Measurements from ENCODE around the gene GID8.

Gene GID8

DNA sequence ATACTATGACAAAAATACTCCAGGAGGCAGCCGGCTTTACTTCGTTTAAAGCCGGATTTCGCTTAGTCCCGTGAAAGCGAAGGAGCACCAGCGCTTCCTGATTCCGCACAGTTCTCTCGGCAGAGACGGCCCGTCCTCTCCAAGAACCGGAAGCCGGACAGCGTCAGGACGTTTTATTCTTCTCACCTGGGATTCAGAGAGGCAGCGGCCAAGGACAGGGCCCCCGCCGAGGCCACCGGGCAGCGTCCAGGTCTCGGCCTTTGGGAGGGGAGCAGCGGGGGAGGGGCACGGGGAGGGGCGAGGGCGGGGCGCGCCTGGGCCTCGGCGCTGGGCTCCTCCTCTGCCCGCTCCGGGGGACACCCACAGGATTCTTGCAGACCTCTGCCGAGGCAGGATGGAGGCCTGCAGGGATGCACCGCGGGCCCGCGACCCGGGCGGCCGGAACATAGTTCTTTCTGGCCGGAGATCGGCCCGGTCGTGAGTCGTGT is 8.9 kb upstream of the GID8 start:
- Histone ChIP-seq H4K91ac (ENCODE audit: low read length) (peak overlapping the region; percentile 71), H3K14ac (ENCODE audit: low read length in 2 of 2) (peak overlapping the region in 1 of 2 experiments; percentile 36), H2BK15ac (ENCODE audit: low read depth, poor library complexity, severe bottlenecking) (no peak overlapping the region), H2AK5ac (ENCODE audit: low read length, severe bottlenecking) (peak overlapping the region; percentile 45), H3K9me3 (ENCODE audit: control insufficient read depth, low read length) (no peaks in the 10 kb centered on the region), H3K18ac (ENCODE audit: low read depth in 1 of 2, low read length in 2 of 2) (peak overlapping the region; percentile 55 to 65), H2AFZ (ENCODE audit: low read depth, low read length) (no peak overlapping the region), H2BK12ac (ENCODE audit: low read length in 2 of 2) (no peak overlapping the region), H3K23ac (ENCODE audit: low read length in 2 of 2) (no peak overlapping the region), H3K79me1 (replicated peaks; ENCODE audit: low read length, poor library complexity, severe bottlenecking) (no peaks in the 10 kb centered on the region), H3K4me2 (ENCODE audit: low read length, poor library complexity, severe bottlenecking) (peak overlapping the region; percentile 90), H2BK5ac (ENCODE audit: low read depth, low read length, poor library complexity, severe bottlenecking) (no peak overlapping the region), H4K8ac (ENCODE audit: low read length) (peak overlapping the region; percentile 87), H3K4me1 (ENCODE audit: control insufficient read depth, insufficient read depth, low read depth, low read length) (peaks cover 27% of the 10 kb centered on the region), H3K36me3 (ENCODE audit: control insufficient read depth in 1 of 2, insufficient read depth in 2 of 2, low read depth in 1 of 2, low read length in 2 of 2) (peaks cover 9 to 11% of the 10 kb centered on the region in 2 experiments), H2BK120ac (ENCODE audit: low read depth, low read length) (no peak overlapping the region), H3K27ac (ENCODE audit: low read length, poor library complexity, severe bottlenecking) (peak overlapping the region; percentile 93), H3K4ac (ENCODE audit: low read depth in 1 of 2, low read length in 2 of 2) (peak overlapping the region; percentile 74 to 95), H3K9ac (ENCODE audit: low read length) (peak overlapping the region; percentile 89), H3K27me3 (ENCODE audit: control insufficient read depth in 1 of 2, insufficient read depth in 1 of 2, low read length in 2 of 2) (no peaks in the 10 kb centered on the region), H3K4me3 (ENCODE audit: insufficient read depth in 1 of 2, low read depth in 1 of 2, low read length in 2 of 2) (peak overlapping the region; percentile 57 to 83)
- 1% methylated on average over 38 of the region's 44 CpGs for WGBS
- peak; percentile 79 for DNase-seq

DNA sequence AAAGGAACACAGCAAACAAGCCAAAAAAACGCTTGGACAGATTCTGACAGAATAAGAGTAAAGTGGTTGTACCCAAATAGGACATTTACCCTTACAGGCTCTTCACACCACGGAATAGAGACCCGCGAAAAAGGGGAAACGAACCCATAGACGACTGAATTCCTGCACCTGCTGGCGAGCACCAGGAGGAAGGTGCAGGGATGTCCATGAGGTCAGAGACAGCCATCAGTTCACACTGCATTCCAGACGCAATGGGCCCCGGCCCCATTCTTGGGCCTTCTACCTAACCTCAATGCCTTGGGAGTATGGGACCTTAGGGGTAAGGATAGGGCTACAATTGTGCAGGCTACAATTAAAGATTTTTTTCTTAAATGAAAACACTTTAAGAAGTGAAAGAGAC is 6.5 kb upstream of the GID8 start:
- H2BK5ac ChIP-seq (ENCODE audit: low read depth, low read length, poor library complexity, severe bottlenecking) = no peak overlapping the region
- peaks cover 22 to 27% of the 10 kb centered on the region in 2 experiments for H3K36me3 ChIP-seq (ENCODE audit: control insufficient read depth in 1 of 2, insufficient read depth in 2 of 2, low read depth in 1 of 2, low read length in 2 of 2)
- H4K8ac ChIP-seq (ENCODE audit: low read length) = no peak overlapping the region
- no peak overlapping the region for H3K14ac ChIP-seq (ENCODE audit: low read length in 2 of 2)
- 93% methylated on average over 9 of the region's 9 CpGs for WGBS
- no peak overlapping the region for H2BK12ac ChIP-seq (ENCODE audit: low read length in 2 of 2)
- H3K9ac ChIP-seq (ENCODE audit: low read length) = no peak overlapping the region
- no peak overlapping the region for H4K91ac ChIP-seq (ENCODE audit: low read length)
- H3K23ac ChIP-seq (ENCODE audit: low read length in 2 of 2) = no peak overlapping the region
- H2AK5ac ChIP-seq (ENCODE audit: low read length, severe bottlenecking) = no peak overlapping the region
- H3K4me1 ChIP-seq (ENCODE audit: control insufficient read depth, insufficient read depth, low read depth, low read length) = peaks cover 32% of the 10 kb centered on the region
- DNase-seq = no peak
- no peak overlapping the region for H3K4me2 ChIP-seq (ENCODE audit: low read length, poor library complexity, severe bottlenecking)
- no peaks in the 10 kb centered on the region for H3K27me3 ChIP-seq (ENCODE audit: control insufficient read depth in 1 of 2, insufficient read depth in 1 of 2, low read length in 2 of 2)
- no peak overlapping the region for H2BK15ac ChIP-seq (ENCODE audit: low read depth, poor library complexity, severe bottlenecking)
- no peak overlapping the region for H2BK120ac ChIP-seq (ENCODE audit: low read depth, low read length)
- H3K27ac ChIP-seq (ENCODE audit: low read length, poor library complexity, severe bottlenecking) = no peak overlapping the region
- H3K79me1 ChIP-seq (replicated peaks; ENCODE audit: low read length, poor library complexity, severe bottlenecking) = no peaks in the 10 kb centered on the region
- H3K18ac ChIP-seq (ENCODE audit: low read depth in 1 of 2, low read length in 2 of 2) = no peak overlapping the region
- H3K9me3 ChIP-seq (ENCODE audit: control insufficient read depth, low read length) = no peaks in the 10 kb centered on the region
- H2AFZ ChIP-seq (ENCODE audit: low read depth, low read length) = no peak overlapping the region
- H3K4me3 ChIP-seq (ENCODE audit: insufficient read depth in 1 of 2, low read depth in 1 of 2, low read length in 2 of 2) = no peak overlapping the region
- no peak overlapping the region for H3K4ac ChIP-seq (ENCODE audit: low read depth in 1 of 2, low read length in 2 of 2)

DNA sequence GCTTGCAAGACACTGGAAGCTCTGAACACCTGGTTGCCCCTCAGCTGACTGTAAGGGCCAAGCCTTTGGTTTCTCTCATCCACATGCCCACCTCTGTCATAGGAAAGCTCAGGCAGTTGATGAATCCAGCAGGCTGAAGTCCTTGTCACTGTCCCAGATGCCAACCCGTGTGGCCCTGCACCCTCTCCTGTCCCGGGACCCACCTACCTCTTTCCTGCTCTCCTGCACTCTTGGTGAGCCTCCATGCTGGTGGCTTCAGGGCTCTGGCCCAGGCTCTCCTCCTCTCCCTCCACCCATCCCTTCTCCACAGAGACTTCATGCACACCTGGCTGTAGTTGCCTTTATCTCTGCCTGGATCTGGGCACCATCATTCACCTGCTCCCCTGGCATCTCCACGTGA is 4.0 kb upstream of the GID8 start:
- no peak overlapping the region for H3K4me3 ChIP-seq (ENCODE audit: insufficient read depth in 1 of 2, low read depth in 1 of 2, low read length in 2 of 2)
- peaks cover 26 to 27% of the 10 kb centered on the region in 2 experiments for H3K36me3 ChIP-seq (ENCODE audit: control insufficient read depth in 1 of 2, insufficient read depth in 2 of 2, low read depth in 1 of 2, low read length in 2 of 2)
- H3K4me1 ChIP-seq (ENCODE audit: control insufficient read depth, insufficient read depth, low read depth, low read length) = peaks cover 19% of the 10 kb centered on the region
- H3K27me3 ChIP-seq (ENCODE audit: control insufficient read depth in 1 of 2, insufficient read depth in 1 of 2, low read length in 2 of 2) = no peaks in the 10 kb centered on the region
- WGBS = 87% methylated on average over 3 of the region's 3 CpGs
- H3K14ac ChIP-seq (ENCODE audit: low read length in 2 of 2) = no peak overlapping the region
- H3K27ac ChIP-seq (ENCODE audit: low read length, poor library complexity, severe bottlenecking) = no peak overlapping the region
- H3K9ac ChIP-seq (ENCODE audit: low read length) = no peak overlapping the region
- no peak overlapping the region for H2AFZ ChIP-seq (ENCODE audit: low read depth, low read length)
- H2AK5ac ChIP-seq (ENCODE audit: low read length, severe bottlenecking) = no peak overlapping the region
- H2BK120ac ChIP-seq (ENCODE audit: low read depth, low read length) = no peak overlapping the region
- H3K4ac ChIP-seq (ENCODE audit: low read depth in 1 of 2, low read length in 2 of 2) = no peak overlapping the region
- H2BK12ac ChIP-seq (ENCODE audit: low read length in 2 of 2) = peak overlapping the region; percentile 12 to 34
- peaks cover 2% of the 10 kb centered on the region for H3K79me1 ChIP-seq (replicated peaks; ENCODE audit: low read length, poor library complexity, severe bottlenecking)
- no peak for DNase-seq
- peak overlapping the region in 1 of 2 experiments; percentile 49 for H3K23ac ChIP-seq (ENCODE audit: low read length in 2 of 2)
- H2BK15ac ChIP-seq (ENCODE audit: low read depth, poor library complexity, severe bottlenecking) = no peak overlapping the region
- H2BK5ac ChIP-seq (ENCODE audit: low read depth, low read length, poor library complexity, severe bottlenecking) = no peak overlapping the region
- H3K4me2 ChIP-seq (ENCODE audit: low read length, poor library complexity, severe bottlenecking) = no peak overlapping the region
- peak overlapping the region; percentile 16 for H4K8ac ChIP-seq (ENCODE audit: low read length)
- H3K9me3 ChIP-seq (ENCODE audit: control insufficient read depth, low read length) = no peaks in the 10 kb centered on the region
- H4K91ac ChIP-seq (ENCODE audit: low read length) = no peak overlapping the region
- H3K18ac ChIP-seq (ENCODE audit: low read depth in 1 of 2, low read length in 2 of 2) = no peak overlapping the region

DNA sequence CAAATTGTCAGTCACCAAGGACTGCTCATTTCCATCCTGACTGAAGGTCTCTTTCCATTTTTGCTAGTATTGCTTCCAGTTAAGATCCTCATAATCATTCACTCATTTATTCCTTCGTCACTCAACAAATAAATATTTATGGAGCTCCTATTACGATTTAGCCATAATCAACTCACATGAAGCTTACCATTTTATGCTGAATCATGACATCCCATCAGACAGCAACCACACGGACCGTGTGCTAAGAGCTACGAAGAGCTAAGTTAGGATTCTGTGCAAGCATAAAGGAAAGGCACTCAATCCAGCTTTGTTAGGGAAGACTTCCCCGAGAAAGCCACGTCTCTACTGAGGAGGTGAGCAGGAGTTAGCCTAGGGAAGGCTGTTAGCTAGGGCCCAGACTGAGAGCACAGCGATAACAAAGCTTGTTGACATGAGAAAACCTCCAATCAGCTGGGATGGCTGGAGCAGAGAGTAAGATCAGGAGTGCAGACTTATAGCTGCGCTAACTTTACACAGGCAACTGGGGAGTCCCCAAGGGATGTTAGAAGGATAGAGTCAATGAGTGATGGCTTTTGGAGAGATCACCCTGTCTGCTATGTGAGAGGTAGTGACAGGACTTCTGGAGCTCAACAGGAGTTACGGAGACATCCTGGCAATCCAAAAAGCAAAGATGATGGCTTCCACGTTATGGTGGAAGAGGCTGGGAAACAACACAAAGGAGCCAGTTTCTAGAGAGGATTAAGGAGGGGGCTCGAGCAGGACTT is 2.6 kb upstream of the GID8 start:
- Histone ChIP-seq H3K27ac (ENCODE audit: low read length, poor library complexity, severe bottlenecking) (no peak overlapping the region), H3K9me3 (ENCODE audit: control insufficient read depth, low read length) (no peaks in the 10 kb centered on the region), H3K14ac (ENCODE audit: low read length in 2 of 2) (no peak overlapping the region), H2AK5ac (ENCODE audit: low read length, severe bottlenecking) (no peak overlapping the region), H4K91ac (ENCODE audit: low read length) (no peak overlapping the region), H4K8ac (ENCODE audit: low read length) (no peak overlapping the region), H2AFZ (ENCODE audit: low read depth, low read length) (no peak overlapping the region), H3K79me1 (replicated peaks; ENCODE audit: low read length, poor library complexity, severe bottlenecking) (peaks cover 2% of the 10 kb centered on the region), H2BK5ac (ENCODE audit: low read depth, low read length, poor library complexity, severe bottlenecking) (no peak overlapping the region), H2BK120ac (ENCODE audit: low read depth, low read length) (no peak overlapping the region), H3K4me2 (ENCODE audit: low read length, poor library complexity, severe bottlenecking) (no peak overlapping the region), H3K9ac (ENCODE audit: low read length) (peak overlapping the region; percentile 2), H3K4me1 (ENCODE audit: control insufficient read depth, insufficient read depth, low read depth, low read length) (peaks cover 17% of the 10 kb centered on the region), H3K4ac (ENCODE audit: low read depth in 1 of 2, low read length in 2 of 2) (no peak overlapping the region), H2BK15ac (ENCODE audit: low read depth, poor library complexity, severe bottlenecking) (no peak overlapping the region), H3K27me3 (ENCODE audit: control insufficient read depth in 1 of 2, insufficient read depth in 1 of 2, low read length in 2 of 2) (no peaks in the 10 kb centered on the region), H3K18ac (ENCODE audit: low read depth in 1 of 2, low read length in 2 of 2) (no peak overlapping the region), H3K23ac (ENCODE audit: low read length in 2 of 2) (no peak overlapping the region), H2BK12ac (ENCODE audit: low read length in 2 of 2) (no peak overlapping the region), H3K36me3 (ENCODE audit: control insufficient read depth in 1 of 2, insufficient read depth in 2 of 2, low read depth in 1 of 2, low read length in 2 of 2) (peaks cover 26 to 27% of the 10 kb centered on the region in 2 experiments), H3K4me3 (ENCODE audit: insufficient read depth in 1 of 2, low read depth in 1 of 2, low read length in 2 of 2) (peak overlapping the region in 1 of 2 experiments; percentile 86)
- WGBS = 95% methylated on average over 12 of the region's 12 CpGs
- DNase-seq = no peak
